OCI-LY7 (cell line): ENCODE measurements around the gene PPP1R16B. TPM values are rescaled to one million over a fixed set of nuclear protein-coding genes. Genes with fewer than 3 reads are reported as not detected.
A peak's percentile ranks its signal among the peaks of the same experiment; 100 is the strongest.

Experiments
- BruUV-seq: library from RNA; stranded (reverse); fragments of 400-500 nt; replicated peaks from 2 replicates; lab custom pipeline; 2021; lab: Mats Ljungman, UMichigan
- CTCF ChIA-PET: fragments of 300-600 bp; sonication (Branson Sonifier 250); formaldehyde crosslinking; loops from one replicate; lab custom pipeline; 2022; ENCODE audit warnings: antibody characterized with exemption; ENCODE audit not compliant: unreplicated experiment; lab: Charles Lee
- POLR2A ChIA-PET: fragments of 300-600 bp; sonication (Branson Sonifier 250); formaldehyde crosslinking; loops from one replicate; lab custom pipeline; 2022; ENCODE audit warnings: antibody characterized with exemption; lab: Charles Lee
- DNase-seq: peaks from one replicate; pipeline ENCODE4 v3.0.0-alpha.2; 2015; ENCODE audit warnings: low spot score
- H2AFZ ChIP-seq: fragments of 200-600 bp; sonication (generic), shearing (Covaris generic); 2 replicates; pipeline ENCODE4 v1.6.1; 2014; ENCODE audit warnings: mild to moderate bottlenecking, antibody characterized with exemption, low read length, moderate library complexity
- H3K27ac ChIP-seq: fragments of 200-600 bp; sonication (generic); 2 replicates; pipeline ENCODE4 v1.5.1; 2014; ENCODE audit warnings: mixed run types, low read depth, mild to moderate bottlenecking, moderate library complexity, low read length, inconsistent platforms; ENCODE audit not compliant: poor library complexity, severe bottlenecking
- H3K36me3 ChIP-seq: fragments of 200-600 bp; sonication (generic); 2 replicates; pipeline ENCODE4 v1.6.1; 2014; ENCODE audit warnings: mild to moderate bottlenecking, antibody characterized with exemption, low read length, moderate library complexity, mixed read lengths; ENCODE audit not compliant: insufficient read depth
- H3K4me1 ChIP-seq: fragments of 200-600 bp; sonication (generic); 2 replicates; pipeline ENCODE4 v1.5.1; 2014; ENCODE audit warnings: mild to moderate bottlenecking, low read length; ENCODE audit not compliant: insufficient read depth, poor library complexity, severe bottlenecking
- H3K4me2 ChIP-seq: fragments of 200-600 bp; sonication (generic); 2 replicates; pipeline ENCODE4 v1.6.1; 2014; ENCODE audit warnings: mild to moderate bottlenecking, low read length
- H3K4me3 ChIP-seq: fragments of 200-600 bp; sonication (generic); 2 replicates; pipeline ENCODE4 v1.5.1; 2014; ENCODE audit warnings: mild to moderate bottlenecking, low read depth, low read length; ENCODE audit not compliant: poor library complexity, severe bottlenecking
- H3K79me2 ChIP-seq: fragments of 200-600 bp; sonication (generic); 2 replicates; pipeline ENCODE4 v1.6.1; 2016; ENCODE audit warnings: low read depth, mild to moderate bottlenecking, low read length, moderate library complexity, mixed read lengths; ENCODE audit not compliant: insufficient read depth
- H3K9me2 ChIP-seq: fragments of 200-600 bp; sonication (generic); 2 replicates; pipeline ENCODE4 v1.6.1; 2016; ENCODE audit warnings: mild to moderate bottlenecking, low read length, mixed read lengths; ENCODE audit not compliant: insufficient read depth
- H3K9me3 ChIP-seq: fragments of 200-600 bp; sonication (generic); 2 replicates; pipeline ENCODE4 v1.6.1; 2014; ENCODE audit warnings: mild to moderate bottlenecking, mixed run types, low read length, mixed read lengths
- H4K20me1 ChIP-seq: fragments of 200-600 bp; sonication (generic); 2 replicates; pipeline ENCODE4 v1.6.1; 2014; ENCODE audit warnings: mild to moderate bottlenecking, antibody characterized with exemption, low read length, moderate library complexity, mixed read lengths; ENCODE audit not compliant: insufficient read depth
- EZH2phosphoT487 ChIP-seq: fragments of 200-600 bp; sonication (generic); IDR thresholded peaks from 2 replicates; pipeline ENCODE4 v1.6.1; 2018; ENCODE audit warnings: low read depth, borderline replicate concordance, mild to moderate bottlenecking, mixed run types, antibody characterized with exemption, low read length, moderate library complexity, mixed read lengths
- intact Hi-C: fragments of 100-400 bp; cut with micrococcal nuclease; formaldehyde crosslinking; loops from one replicate; pipeline ENCODE4 v1.10.0; 2022; ENCODE audit not compliant: unreplicated experiment
- total RNA-seq, 2 experiments: library from RNA; depleted of rRNA in 1 of 2; stranded (reverse); fragments of >200 nt in 1 of 2; shearing (Covaris generic) in 1 of 2; gene quantifications; 2 replicates each; pipeline ENCODE4 v1.2.3, GENCODE V29; 2014 to 2022
- TF ChIP-seq, protein P1 (sequence below): fragments of 200-600 bp; sonication (generic); conservative IDR thresholded peaks from 2 replicates; pipeline ENCODE4 v1.5.1; 2014; ENCODE audit warnings: mild to moderate bottlenecking, antibody characterized with exemption, low read length, moderate library complexity, mixed read lengths

The PPP1R16B gene
- total RNA-seq, 2 experiments from 2014 or later, result 45.4 to 49.7 TPM

DNA sequence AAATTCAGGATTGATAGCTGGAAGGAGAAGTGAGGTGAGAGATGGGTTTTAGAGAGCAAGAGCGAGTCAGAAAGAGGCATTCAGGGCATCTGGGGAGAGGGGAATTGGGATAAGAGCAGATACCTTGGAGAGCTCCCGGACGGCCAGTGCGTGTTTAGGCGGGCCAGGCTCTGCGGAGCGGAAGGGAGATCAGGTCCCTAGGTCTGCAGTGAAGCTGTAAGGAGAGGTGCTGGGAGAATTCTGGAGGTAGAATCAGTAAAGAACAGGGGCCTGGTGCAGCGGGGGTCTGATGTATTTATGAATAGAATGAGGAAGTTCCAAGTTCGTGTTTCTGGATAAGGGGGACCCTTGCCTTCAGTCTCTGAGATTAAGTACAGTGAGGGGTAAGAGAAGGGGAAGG, 73.4 kb downstream of the PPP1R16B start:
- no peak overlapping the region for H2AFZ ChIP-seq
- peaks cover 96% of the 10 kb centered on the region for H3K4me1 ChIP-seq
- TF ChIP-seq, protein P1, sequence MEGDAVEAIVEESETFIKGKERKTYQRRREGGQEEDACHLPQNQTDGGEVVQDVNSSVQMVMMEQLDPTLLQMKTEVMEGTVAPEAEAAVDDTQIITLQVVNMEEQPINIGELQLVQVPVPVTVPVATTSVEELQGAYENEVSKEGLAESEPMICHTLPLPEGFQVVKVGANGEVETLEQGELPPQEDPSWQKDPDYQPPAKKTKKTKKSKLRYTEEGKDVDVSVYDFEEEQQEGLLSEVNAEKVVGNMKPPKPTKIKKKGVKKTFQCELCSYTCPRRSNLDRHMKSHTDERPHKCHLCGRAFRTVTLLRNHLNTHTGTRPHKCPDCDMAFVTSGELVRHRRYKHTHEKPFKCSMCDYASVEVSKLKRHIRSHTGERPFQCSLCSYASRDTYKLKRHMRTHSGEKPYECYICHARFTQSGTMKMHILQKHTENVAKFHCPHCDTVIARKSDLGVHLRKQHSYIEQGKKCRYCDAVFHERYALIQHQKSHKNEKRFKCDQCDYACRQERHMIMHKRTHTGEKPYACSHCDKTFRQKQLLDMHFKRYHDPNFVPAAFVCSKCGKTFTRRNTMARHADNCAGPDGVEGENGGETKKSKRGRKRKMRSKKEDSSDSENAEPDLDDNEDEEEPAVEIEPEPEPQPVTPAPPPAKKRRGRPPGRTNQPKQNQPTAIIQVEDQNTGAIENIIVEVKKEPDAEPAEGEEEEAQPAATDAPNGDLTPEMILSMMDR, result no peak
- no peak for TF ChIP-seq EZH2phosphoT487
- H3K9me2 ChIP-seq, result no peaks in the 10 kb centered on the region
- H3K4me2 ChIP-seq, result peak overlapping the region; percentile 71
- peak overlapping the region; percentile 97 for H3K27ac ChIP-seq
- intact Hi-C loops, result no loop called here
- peak; percentile 55 for DNase-seq
- peak overlapping the region; percentile 43 for H3K4me3 ChIP-seq
- BruUV-seq, result no TSS peak
- ChIA-PET POLR2A (interaction anchor here (0.7 to 7.5 kb wide), 9 partner anchors 11 to 72 kb away, joined by 3 to 85 read pairs (median 4); no protein-coding TSS in a partner anchor), CTCF (interaction anchor here (1.1 to 1.2 kb wide), 2 partner anchors 13 to 74 kb away, joined by 3 to 4 read pairs; partner anchors contain the start of gene PPP1R16B)
- H3K79me2 ChIP-seq, result peaks cover 63% of the 10 kb centered on the region
- H3K9me3 ChIP-seq, result no peaks in the 10 kb centered on the region
- H4K20me1 ChIP-seq, result no peaks in the 10 kb centered on the region
- no peaks in the 10 kb centered on the region for H3K36me3 ChIP-seq

DNA sequence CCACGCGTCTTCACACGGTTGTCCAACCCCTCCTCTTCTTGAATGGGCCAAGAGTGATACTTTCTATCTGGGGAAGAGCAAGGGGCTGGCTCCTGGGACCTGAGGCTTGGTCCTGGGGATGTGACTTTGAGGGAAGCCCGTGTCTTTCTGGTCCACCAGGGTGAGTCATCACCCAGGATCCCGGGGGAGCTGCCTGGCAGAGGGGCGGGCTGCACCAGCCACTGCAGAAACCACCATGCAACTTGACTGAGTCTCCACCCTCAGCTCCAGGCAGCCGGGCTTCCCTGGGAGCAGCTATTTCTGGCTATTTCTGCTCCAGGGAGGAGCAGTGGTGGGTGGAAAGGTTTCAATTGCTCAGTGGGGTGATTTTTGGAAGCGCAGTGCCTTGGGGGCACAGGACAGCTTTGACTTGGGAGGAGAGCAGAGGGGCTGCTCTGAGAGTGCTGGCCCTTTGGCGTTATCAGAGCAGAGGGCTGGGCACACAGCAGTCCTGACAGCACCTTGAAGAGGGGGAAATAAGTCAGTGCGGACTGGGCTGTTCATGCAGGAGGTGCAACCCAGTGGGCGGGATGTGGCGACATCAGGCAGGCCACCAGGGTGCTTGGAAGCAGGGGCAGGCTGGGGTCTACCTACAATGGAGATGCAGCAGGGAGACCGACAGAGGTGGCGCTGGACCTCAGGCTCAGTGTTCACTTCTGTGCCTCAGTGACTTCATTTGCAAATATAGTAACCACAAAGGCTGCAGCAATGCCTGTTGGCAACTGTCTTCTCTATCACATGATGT, 75.6 kb downstream of the PPP1R16B start:
- Histone ChIP-seq H3K4me1 (peaks cover 94% of the 10 kb centered on the region), H3K4me2 (peak overlapping the region; percentile 70), H3K4me3 (peak overlapping the region; percentile 21), H3K79me2 (peaks cover 73% of the 10 kb centered on the region), H3K9me2 (no peaks in the 10 kb centered on the region), H2AFZ (no peak overlapping the region), H4K20me1 (no peaks in the 10 kb centered on the region), H3K27ac (peak overlapping the region; percentile 97), H3K9me3 (no peaks in the 10 kb centered on the region), H3K36me3 (no peaks in the 10 kb centered on the region)
- ChIA-PET POLR2A (interaction anchor here (1.1 to 7.5 kb wide), 6 partner anchors 11 to 44 kb away, joined by 4 to 85 read pairs (median 7); no protein-coding TSS in a partner anchor), CTCF (interaction anchor here (0.6 to 3.4 kb wide), 3 partner anchors 10 to 76 kb away, joined by 3 to 34 read pairs (median 4); no protein-coding TSS in a partner anchor)
- peak; percentile 78 for DNase-seq
- TF ChIP-seq EZH2phosphoT487, result no peak
- TF ChIP-seq, protein P1, result peak; percentile 70
- no TSS peak for BruUV-seq
- intact Hi-C loops, result loop anchor here (1.0 kb wide), 1 partner anchor 11 kb away; no protein-coding TSS in a partner anchor
